Heart left ventricle (tissue), 13 donors: Measurements from ENCODE around the gene SPPL2C.

Experiments
- POLR2A ChIP-seq, 2 donors: fragments of 450-650 bp; IDR thresholded peaks; one replicate each; pipeline ENCODE4 v1.6.1; 2017; ENCODE audit warnings: antibody characterized with exemption in 2 of 2, mild to moderate bottlenecking in 2 of 2, moderate library complexity in 2 of 2
- TF ChIP-seq, protein P1 (sequence below), 12 donors: fragments of 200-600 bp; sonication (generic) in 4 of 12; IDR thresholded peaks; one replicate each; pipeline versions ENCODE4 v1.5.0 to v1.8.0; 2018 to 2022; ENCODE audit warnings: antibody characterized with exemption in 12 of 12, mild to moderate bottlenecking in 5 of 12
- donor health status: ischemic (EF 13 %, LVEDD 7.1; RV severe dilation, severe dysfunction).
- donor health status: DM: no; HTN: yes; CAD: no.
- donor health status: DM: no; HTN: no; CAD: no.
- donor health status: ischemic (EF 25% LVEDD 6.9; RV normal size, moderate dysfunction).
- donor health status: ischemic (EF 25% LVEDD 5.7; RV mildly dilated, moderate dysfunction).
- donor health status: ischemic (EF 35%, LVEDD 5.7; RV mildly dilated, moderate dysfunction).
- donor health status: nonischemic (EF 11% LVEDD 7.7; RV severe dilation, severe dysfunction).
- donor health status: DM: yes; HTN: yes; CAD: no.
- donor health status: PGD.
- donor health status: ischemic (EF 29% LVEDD 5.4; RV normal size, mild dysfunction).
- donor health status: nonischemic (EF 23%, LVEDD 6.1; RV moderate dilation, normal function).

DNA sequence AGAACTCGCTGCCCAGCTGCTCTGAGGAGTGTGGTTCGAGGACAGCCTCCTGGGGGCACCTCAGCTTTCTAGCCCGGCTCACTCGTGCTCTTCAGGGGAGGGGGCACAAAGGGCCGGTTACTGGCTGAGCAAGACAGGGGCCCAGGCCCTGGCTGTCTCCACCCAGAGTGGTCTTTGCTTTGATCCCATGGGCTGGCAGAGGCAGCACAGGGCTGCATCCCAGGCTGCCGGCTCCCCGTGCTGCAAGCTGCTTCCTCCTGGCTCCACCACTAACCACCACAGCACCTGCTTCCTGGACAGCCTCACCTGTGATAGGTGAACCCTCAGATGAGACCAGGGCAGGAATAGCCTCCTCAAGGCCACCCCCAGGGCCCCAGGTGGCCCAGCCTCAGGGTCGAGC lies 6.8 kb downstream of the SPPL2C start:
- TF ChIP-seq, protein P1, sequence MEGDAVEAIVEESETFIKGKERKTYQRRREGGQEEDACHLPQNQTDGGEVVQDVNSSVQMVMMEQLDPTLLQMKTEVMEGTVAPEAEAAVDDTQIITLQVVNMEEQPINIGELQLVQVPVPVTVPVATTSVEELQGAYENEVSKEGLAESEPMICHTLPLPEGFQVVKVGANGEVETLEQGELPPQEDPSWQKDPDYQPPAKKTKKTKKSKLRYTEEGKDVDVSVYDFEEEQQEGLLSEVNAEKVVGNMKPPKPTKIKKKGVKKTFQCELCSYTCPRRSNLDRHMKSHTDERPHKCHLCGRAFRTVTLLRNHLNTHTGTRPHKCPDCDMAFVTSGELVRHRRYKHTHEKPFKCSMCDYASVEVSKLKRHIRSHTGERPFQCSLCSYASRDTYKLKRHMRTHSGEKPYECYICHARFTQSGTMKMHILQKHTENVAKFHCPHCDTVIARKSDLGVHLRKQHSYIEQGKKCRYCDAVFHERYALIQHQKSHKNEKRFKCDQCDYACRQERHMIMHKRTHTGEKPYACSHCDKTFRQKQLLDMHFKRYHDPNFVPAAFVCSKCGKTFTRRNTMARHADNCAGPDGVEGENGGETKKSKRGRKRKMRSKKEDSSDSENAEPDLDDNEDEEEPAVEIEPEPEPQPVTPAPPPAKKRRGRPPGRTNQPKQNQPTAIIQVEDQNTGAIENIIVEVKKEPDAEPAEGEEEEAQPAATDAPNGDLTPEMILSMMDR (IDR thresholded peaks at IDR 0.05) = no peak
- TF ChIP-seq POLR2A (IDR thresholded peaks at IDR 0.05) = no peak
